CD14-positive monocyte (primary cell): ENCODE results near the gene NTSR2. TPM values are rescaled to one million over a fixed set of nuclear protein-coding genes. Genes with fewer than 3 reads are reported as not detected.

Source experiments
- DNase-seq, 3 donors: peaks; one replicate each; pipeline ENCODE4 v3.0.0-alpha.2; 2011 to 2022
- H2AFZ ChIP-seq: 2 replicates; pipeline ENCODE4 v1.6.0; 2012; ENCODE audit warnings: mild to moderate bottlenecking, low read depth, low read length, inconsistent platforms; ENCODE audit not compliant: insufficient read depth, poor library complexity, severe bottlenecking
- H3K27ac ChIP-seq, 2 donors: 1 replicate in 1 of 2; 2 replicates in 1 of 2; pipeline ENCODE4 v1.5.1; 2012 to 2013; ENCODE audit warnings: low read length in 2 of 2, control low read depth in 1 of 2, inconsistent platforms in 1 of 2, low read depth in 1 of 2, mild to moderate bottlenecking in 1 of 2
- H3K27me3 ChIP-seq, 2 donors: one replicate each; pipeline versions ENCODE4 v1.6.0 to v1.6.1; 2011 to 2013; ENCODE audit warnings: low read length in 2 of 2; ENCODE audit not compliant: control insufficient read depth in 2 of 2, insufficient read depth in 2 of 2
- H3K36me3 ChIP-seq, 2 donors: replicated peaks in 1 of 2; 1 replicate in 1 of 2; 2 replicates in 1 of 2; pipeline versions ENCODE4 v1.5.1 to v1.6.1; 2012 to 2013; ENCODE audit warnings: low read length in 2 of 2, control low read depth in 1 of 2, inconsistent platforms in 1 of 2, mild to moderate bottlenecking in 1 of 2; ENCODE audit not compliant: insufficient read depth in 2 of 2, control insufficient read depth in 1 of 2
- H3K4me1 ChIP-seq, 2 donors: 1 replicate in 1 of 2; 2 replicates in 1 of 2; pipeline versions ENCODE4 v1.5.1 to v1.6.1; 2012 to 2013; ENCODE audit warnings: low read length in 2 of 2, control low read depth in 1 of 2, inconsistent platforms in 1 of 2, mild to moderate bottlenecking in 1 of 2, moderate library complexity in 1 of 2; ENCODE audit not compliant: insufficient read depth in 2 of 2, control insufficient read depth in 1 of 2
- H3K4me2 ChIP-seq: replicated peaks from 2 replicates; pipeline ENCODE3; 2012; ENCODE audit warnings: low read length, moderate library complexity, mild to moderate bottlenecking; ENCODE audit not compliant: poor library complexity, severe bottlenecking; ENCODE audit errors: extremely low read depth
- H3K4me3 ChIP-seq, 3 experiments: fragments of 200-600 bp in 1 of 3; sonication (generic) in 1 of 3; replicated peaks in 1 of 3; 1 replicate in 2 of 3; 2 replicates in 1 of 3; pipeline ENCODE4 v1.5.1; 2011 to 2013; ENCODE audit warnings: low read length in 3 of 3, mild to moderate bottlenecking in 3 of 3, control low read depth in 2 of 3, low read depth in 2 of 3, inconsistent platforms in 1 of 3, moderate library complexity in 1 of 3
- H3K79me2 ChIP-seq: 2 replicates; pipeline ENCODE4 v1.6.0; 2012; ENCODE audit warnings: mild to moderate bottlenecking, control low read depth, inconsistent platforms, low read length, moderate library complexity; ENCODE audit not compliant: insufficient read depth
- H3K9ac ChIP-seq: 2 replicates; pipeline ENCODE4 v1.6.0; 2017; ENCODE audit warnings: low read length, mild to moderate bottlenecking; ENCODE audit not compliant: insufficient read depth, poor library complexity, severe bottlenecking
- H3K9me3 ChIP-seq, 2 donors: replicated peaks in 1 of 2; 1 replicate in 1 of 2; 2 replicates in 1 of 2; pipeline versions ENCODE4 v1.5.1 to v1.6.1; 2012 to 2013; ENCODE audit warnings: low read length in 2 of 2, control low read depth in 1 of 2; ENCODE audit not compliant: control insufficient read depth in 1 of 2, insufficient read depth in 1 of 2
- H4K20me1 ChIP-seq: 2 replicates; pipeline ENCODE4 v1.6.0; 2012; ENCODE audit warnings: mild to moderate bottlenecking, low read length, control low read depth, moderate library complexity; ENCODE audit not compliant: insufficient read depth
- H3K27ac Mint-ChIP-seq, 7 donors: one replicate each; pipeline ENCODE4 v1.8.0; 2020; ENCODE audit warnings: mild to moderate bottlenecking in 7 of 7, mixed read lengths in 7 of 7, moderate library complexity in 6 of 7, inconsistent platforms in 2 of 7
- H3K27me3 Mint-ChIP-seq, 3 donors: one replicate each; pipeline ENCODE4 v1.8.0; 2021 to 2022; ENCODE audit warnings: low read depth in 3 of 3, mild to moderate bottlenecking in 3 of 3, mixed read lengths in 3 of 3, moderate library complexity in 3 of 3, inconsistent platforms in 1 of 3
- H3K36me3 Mint-ChIP-seq, 2 donors: one replicate each; pipeline ENCODE4 v1.8.0; 2020; ENCODE audit warnings: mixed read lengths in 2 of 2, inconsistent platforms in 1 of 2, mild to moderate bottlenecking in 1 of 2
- H3K4me1 Mint-ChIP-seq: one replicate; pipeline ENCODE4 v1.8.0; 2020; ENCODE audit warnings: mild to moderate bottlenecking, mixed read lengths
- H3K4me3 Mint-ChIP-seq, 2 donors: one replicate each; pipeline ENCODE4 v1.8.0; 2020; ENCODE audit warnings: mild to moderate bottlenecking in 2 of 2, mixed read lengths in 2 of 2, moderate library complexity in 1 of 2
- H3K9me3 Mint-ChIP-seq, 7 donors: one replicate each; pipeline ENCODE4 v1.8.0; 2020 to 2022; ENCODE audit warnings: mixed read lengths in 7 of 7, mild to moderate bottlenecking in 6 of 7, moderate library complexity in 6 of 7, inconsistent platforms in 2 of 7
- WGBS: methylation state at CpG from one replicate; pipeline ENCODE4 v1.1.5; 2013; ENCODE audit warnings: missing lambda C conversion rate; ENCODE audit not compliant: insufficient coverage; 5-methylcytosine and 5-hydroxymethylcytosine counted together
- intact Hi-C, 2 donors: fragments of 100-400 bp; cut with micrococcal nuclease; formaldehyde crosslinking; loops; one replicate each; pipeline versions ENCODE4 v1.15.0 to v1.15.1; 2023
- polyA plus RNA-seq, 3 donors: library from polyadenylated mRNA; depleted of rRNA in 1 of 3; unstranded in 2 of 3; stranded (reverse) in 1 of 3; fragments of 300-500 nt in 2 of 3; fragments of >200 nt in 1 of 3; fragmentation: Illumina TruSeq in 2 of 3; gene quantifications; 1 replicate in 2 of 3; 2 replicates in 1 of 3; pipeline ENCODE4 v1.2.3, GENCODE V29; 2012 to 2021
- TF ChIP-seq, protein P1 (sequence below): fragments of 200-600 bp; IDR thresholded peaks from one replicate; pipeline ENCODE4 v1.8.0; 2022; ENCODE audit warnings: antibody characterized with exemption, mild to moderate bottlenecking

NTSR2 gene
- polyA plus RNA-seq, 3 donors, result not detected

DNA sequence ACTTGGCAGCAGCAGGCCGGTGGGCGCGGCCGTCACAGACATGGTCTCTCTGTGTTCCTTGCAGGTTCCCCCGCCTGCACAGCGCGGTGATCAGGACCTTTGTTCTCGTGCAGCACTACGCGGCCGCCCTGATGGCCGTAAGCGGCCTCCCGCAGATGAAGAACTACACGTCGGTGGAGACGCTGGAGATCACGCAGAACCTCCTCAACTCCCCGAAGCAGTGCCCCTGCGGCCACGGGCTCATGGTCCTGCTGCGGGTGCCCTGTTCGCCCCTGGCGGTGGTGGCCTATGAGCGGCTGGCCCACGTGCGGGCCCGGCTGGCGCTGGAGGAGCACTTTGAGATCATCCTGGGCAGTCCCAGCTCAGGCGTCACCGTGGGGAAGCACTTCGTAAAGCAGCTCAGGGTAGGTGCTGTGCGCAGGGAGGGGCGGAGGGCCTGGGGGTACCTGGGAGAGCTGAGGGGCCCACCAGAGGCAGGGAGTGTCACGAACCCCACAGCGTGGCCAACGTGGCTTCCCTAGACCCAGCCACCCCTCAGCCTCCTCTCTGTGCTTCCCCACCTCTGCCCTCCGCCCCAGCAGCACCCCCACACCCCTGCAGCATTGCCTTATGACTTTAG, 59.3 kb downstream of the NTSR2 start:
- H3K36me3 Mint-ChIP-seq, result no peaks in the 10 kb centered on the region
- H3K4me3 ChIP-seq, result no peak overlapping the region
- TF ChIP-seq, protein P1, sequence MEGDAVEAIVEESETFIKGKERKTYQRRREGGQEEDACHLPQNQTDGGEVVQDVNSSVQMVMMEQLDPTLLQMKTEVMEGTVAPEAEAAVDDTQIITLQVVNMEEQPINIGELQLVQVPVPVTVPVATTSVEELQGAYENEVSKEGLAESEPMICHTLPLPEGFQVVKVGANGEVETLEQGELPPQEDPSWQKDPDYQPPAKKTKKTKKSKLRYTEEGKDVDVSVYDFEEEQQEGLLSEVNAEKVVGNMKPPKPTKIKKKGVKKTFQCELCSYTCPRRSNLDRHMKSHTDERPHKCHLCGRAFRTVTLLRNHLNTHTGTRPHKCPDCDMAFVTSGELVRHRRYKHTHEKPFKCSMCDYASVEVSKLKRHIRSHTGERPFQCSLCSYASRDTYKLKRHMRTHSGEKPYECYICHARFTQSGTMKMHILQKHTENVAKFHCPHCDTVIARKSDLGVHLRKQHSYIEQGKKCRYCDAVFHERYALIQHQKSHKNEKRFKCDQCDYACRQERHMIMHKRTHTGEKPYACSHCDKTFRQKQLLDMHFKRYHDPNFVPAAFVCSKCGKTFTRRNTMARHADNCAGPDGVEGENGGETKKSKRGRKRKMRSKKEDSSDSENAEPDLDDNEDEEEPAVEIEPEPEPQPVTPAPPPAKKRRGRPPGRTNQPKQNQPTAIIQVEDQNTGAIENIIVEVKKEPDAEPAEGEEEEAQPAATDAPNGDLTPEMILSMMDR, result no peak
- H3K4me1 Mint-ChIP-seq, result peaks cover 4% of the 10 kb centered on the region
- H3K9ac ChIP-seq, result no peak overlapping the region
- H3K36me3 ChIP-seq, result no peaks in the 10 kb centered on the region
- no peaks in the 10 kb centered on the region for H3K27me3 ChIP-seq
- H2AFZ ChIP-seq, result no peak overlapping the region
- no peak overlapping the region for H3K4me2 ChIP-seq
- no peaks in the 10 kb centered on the region for H4K20me1 ChIP-seq
- intact Hi-C loops, result no loop called here
- H3K9me3 ChIP-seq, result no peaks in the 10 kb centered on the region
- WGBS, result 95% methylated on average over 36 of the region's 38 CpGs
- no peak overlapping the region for H3K27ac ChIP-seq
- H3K4me1 ChIP-seq, result no peaks in the 10 kb centered on the region
- no peak for DNase-seq
- peaks cover 3 to 6% (median 6%) of the 10 kb centered on the region in 3 donors for H3K27me3 Mint-ChIP-seq
- no peaks in the 10 kb centered on the region for H3K79me2 ChIP-seq
- H3K27ac Mint-ChIP-seq, result no peak overlapping the region
- no peak overlapping the region for H3K4me3 Mint-ChIP-seq
- H3K9me3 Mint-ChIP-seq, result no peaks in the 10 kb centered on the region

Other genes with a start within 250 kb of the NTSR2 start
- gene E2F6, start 204.0 kb downstream of the NTSR2 start, polyA plus RNA-seq, result 1 to 10 TPM; 3.5 to 6.4 (median 3.7) TPM
- not detected for gene GREB1, start 136.2 kb downstream of the NTSR2 start, polyA plus RNA-seq
- 10 to 100 TPM in 1 of 3 donors, 1 to 10 TPM in 2; 1.8 to 17.6 (median 2.7) TPM for gene LPIN1, start 76.4 kb upstream of the NTSR2 start, polyA plus RNA-seq